T-helper 9 cell (primary cell): Measurements from ENCODE around the gene KAT8.

Experiments
- DNase-seq: peaks from one replicate; pipeline ENCODE4 v3.0.0-alpha.2; 2020

KAT8 gene

DNA sequence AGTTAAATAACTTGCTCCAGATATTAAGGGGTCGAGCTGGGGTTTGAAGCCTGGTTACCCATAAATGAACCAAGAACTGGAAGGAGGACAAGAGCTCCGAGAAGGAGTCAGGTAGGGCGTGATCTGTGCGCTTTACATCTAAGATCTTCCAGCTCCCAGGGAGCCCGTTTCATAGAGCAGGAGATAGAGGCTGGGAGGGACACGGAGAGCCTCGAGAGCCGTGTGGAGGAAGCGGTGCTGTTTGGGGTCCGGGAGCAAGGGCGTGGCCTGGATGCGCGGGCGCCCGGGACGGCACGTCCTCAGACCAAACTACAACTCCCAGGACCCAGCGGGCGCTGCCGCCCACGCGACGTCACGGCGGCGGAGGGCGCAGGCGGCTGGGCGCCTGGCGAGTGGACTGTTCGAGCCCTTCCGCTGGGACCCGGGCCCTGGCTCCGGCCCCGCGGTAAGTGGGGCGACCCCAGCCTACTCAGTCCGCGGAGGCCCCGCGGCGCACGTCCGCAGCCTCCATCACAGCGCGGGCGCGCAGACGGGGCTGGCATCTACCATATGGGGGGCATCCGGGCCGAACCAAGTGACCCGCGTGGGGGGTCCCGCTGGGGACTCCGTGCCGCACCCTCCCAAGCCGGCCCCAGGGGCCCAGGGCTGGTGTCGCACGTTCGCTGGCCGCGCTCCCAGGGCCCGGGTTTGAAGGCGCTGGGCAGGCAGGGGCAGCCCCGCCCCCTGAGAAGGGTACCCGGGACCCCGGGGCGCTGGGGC, 9.2 kb upstream of the KAT8 start, which contains the start of gene BCKDK:
Gene BCKDK, plus strand, starts transcription at position 352 of the 759 bp plus-strand sequence. CDS start 838 bp downstream, outside the sequence.
- peak; percentile 35 for DNase-seq

DNA sequence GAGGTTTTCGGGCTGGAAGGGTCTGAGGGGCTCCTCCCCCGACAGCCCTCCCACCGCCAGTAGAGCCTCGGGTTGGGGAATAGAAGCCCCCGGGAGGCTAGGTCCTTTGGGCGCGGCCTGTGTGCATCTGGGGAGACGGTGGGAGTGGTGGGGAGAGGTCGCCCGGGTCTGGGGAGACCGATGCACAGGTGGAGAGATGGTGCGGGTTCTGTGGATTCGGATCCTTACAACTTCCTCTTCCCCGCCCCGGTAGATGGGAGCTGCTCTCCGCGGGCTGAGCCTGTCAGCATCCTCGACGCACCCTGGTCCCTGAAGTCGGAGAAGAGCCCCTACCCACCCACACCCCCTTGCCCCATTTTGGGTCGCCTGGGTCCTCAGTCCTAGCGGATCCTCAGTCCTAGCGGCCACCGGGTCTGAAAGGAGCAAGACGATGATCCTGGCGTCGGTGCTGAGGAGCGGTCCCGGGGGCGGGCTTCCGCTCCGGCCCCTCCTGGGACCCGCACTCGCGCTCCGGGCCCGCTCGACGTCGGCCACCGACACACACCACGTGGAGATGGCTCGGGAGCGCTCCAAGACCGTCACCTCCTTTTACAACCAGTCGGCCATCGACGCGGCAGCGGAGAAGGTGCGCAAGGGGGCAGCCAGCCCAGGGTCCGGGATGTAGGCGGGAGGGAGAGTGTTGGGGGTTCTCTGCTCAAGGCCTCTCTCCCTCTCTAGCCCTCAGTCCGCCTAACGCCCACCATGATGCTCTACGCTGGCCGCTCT, 8.5 kb upstream of the KAT8 start:
- DNase-seq, result no peak

DNA sequence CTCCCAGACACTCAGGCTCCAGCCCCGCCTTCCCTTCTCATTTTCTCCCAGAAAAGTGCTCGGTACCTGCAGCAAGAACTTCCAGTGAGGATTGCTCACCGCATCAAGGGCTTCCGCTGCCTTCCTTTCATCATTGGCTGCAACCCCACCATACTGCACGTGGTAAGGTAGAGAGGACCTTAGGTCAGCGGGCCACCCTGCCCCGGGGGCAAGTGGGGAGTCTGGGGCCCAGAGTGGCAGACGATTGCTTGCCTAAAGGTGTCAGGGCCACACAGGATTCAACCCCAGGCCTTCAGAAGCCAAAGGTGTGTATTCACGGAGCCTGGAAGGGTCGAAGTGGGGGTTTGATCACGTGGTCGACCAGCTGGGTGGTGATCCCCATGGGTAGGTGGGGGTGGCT, 7.8 kb upstream of the KAT8 start:
- DNase-seq, result no peak

DNA sequence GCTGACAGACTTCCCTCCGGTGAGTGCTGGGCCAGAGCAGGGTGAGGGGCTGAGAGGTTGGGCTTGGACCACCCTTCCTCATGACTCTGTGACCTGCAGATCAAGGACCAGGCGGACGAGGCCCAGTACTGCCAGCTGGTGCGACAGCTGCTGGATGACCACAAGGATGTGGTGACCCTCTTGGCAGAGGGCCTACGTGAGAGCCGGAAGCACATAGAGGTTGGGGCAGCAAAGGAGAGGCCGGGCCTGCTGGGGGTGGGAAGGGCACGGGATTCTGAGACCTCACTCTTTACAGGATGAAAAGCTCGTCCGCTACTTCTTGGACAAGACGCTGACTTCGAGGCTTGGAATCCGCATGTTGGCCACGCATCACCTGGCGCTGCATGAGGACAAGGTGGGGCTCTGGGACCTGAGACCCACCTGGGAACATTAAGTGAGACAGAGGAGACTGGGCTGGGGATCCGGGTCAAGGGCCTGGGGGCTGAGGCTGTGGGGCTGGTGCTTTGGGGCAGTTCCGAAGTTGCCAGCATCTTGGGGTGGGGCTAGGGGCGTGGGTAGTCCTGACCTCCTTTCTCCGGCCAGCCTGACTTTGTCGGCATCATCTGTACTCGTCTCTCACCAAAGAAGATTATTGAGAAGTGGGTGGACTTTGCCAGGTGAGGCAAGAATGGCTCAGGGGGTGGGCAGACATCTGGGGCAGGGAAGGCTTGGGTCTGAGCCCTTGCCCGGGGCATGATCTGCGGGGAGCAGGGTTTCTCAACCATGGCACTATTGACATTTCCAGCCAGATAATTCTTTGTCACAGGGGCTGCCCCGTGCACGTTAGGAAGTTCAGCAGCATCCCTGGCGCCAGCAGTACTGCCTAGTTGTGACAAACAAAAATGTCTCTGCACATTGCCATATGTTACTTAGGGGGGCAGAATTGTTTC, 7.1 kb upstream of the KAT8 start:
- DNase-seq, result no peak

DNA sequence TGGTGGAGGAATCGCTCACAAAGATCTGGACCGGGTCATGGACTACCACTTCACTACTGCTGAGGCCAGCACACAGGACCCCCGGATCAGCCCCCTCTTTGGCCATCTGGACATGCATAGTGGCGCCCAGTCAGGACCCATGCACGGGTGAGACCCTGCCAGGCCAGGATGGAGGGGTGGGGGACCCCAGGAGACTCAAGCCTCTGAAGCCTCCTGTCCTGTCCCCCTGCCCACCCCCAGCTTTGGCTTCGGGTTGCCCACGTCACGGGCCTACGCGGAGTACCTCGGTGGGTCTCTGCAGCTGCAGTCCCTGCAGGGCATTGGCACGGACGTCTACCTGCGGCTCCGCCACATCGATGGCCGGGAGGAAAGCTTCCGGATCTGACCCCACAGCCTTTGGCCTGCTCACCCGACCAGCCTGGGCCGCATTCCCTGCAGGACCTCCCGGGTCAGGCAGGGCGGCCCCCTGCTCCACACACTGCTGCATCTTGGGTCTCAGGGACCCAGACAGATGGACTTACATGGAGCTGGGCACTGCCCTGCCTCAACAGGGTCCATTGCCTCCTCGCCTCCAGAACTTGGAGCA, 5.5 kb upstream of the KAT8 start:
- DNase-seq, result no peak

DNA sequence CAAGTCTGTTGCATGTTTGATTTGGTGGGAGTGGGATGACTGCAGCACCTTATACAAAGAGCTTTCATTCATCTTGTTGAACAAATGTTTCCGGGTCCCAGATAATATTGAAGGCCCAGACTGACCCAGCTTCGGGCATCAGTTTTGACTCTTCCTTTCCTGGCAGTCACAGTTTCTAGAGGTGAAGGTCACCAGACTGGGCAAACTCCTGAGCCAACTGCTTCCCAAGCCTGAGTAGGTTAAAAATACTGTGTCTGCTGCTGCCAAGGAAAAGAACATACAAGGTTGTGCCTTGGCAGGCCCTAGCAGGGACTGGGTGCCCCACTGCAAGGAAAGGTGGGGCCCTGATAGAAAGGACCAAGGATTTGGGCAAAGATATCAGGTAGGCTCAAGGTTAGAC, 4.8 kb upstream of the KAT8 start:
- DNase-seq, result no peak

DNA sequence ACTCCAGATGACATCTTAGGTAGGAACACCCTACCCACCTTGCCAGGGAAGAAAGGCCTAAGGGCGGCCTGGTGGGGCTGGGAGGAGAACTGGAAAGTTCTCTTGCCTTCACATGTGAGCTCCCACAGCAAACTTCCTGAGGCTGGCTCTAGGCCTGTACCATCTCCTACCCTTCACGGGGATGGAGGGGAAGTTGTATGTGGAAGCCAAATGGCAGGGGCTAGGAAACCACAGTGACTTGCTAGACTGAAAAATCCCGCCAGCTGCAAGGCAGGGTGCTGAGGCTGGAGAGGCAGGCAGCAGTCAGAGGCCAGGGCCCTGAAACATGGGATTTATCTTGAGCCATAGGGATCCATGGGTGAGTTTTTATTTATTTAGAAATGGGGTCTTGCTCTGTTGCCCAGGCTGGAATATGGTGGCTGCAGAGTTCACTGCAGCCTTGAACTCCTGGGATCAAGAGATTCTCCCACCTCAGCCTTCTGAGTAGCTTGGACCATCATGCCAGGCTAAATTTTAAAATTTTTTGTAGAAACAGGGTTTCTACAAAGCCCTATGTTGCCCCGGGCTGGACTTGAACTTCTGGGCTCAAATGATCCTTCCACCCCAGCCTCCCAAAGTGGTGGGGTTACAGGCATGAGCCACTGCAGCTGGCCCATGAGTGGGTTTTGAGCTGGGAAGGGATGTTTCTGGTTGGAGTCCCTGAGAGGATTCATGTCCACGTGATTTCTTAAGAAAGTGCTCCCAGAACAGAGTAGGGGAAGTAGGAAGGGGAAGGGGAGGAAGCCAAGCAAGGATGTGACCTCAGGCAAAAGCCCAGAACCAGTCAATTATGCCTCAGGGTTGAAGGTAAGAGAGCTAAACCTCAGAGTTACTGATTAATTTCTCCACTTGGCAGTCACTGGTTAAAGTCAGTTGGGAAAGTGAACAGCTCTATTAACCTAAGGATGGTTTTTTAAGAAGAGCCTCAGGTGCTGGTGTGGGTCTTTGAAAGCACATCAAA, 4.0 kb upstream of the KAT8 start:
- no peak for DNase-seq

DNA sequence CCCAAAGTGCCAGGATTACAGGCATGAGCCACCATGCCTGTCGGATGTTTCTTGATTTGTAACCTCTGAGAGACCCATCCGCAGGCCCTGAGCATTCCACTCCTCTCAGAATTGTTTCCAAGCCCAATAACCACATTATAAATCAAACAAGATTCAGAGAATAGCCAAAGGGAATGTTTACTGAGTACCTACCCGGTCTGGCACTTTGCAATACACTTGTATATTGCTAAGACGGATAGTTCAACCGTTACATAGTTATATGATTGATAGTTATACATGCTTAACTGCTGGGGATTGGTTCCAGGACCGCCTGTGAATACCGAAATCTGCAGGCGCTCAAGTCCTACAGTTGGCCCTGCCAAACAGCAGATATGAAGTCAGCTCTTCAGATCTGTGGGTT, 3.0 kb upstream of the KAT8 start:
- no peak for DNase-seq

DNA sequence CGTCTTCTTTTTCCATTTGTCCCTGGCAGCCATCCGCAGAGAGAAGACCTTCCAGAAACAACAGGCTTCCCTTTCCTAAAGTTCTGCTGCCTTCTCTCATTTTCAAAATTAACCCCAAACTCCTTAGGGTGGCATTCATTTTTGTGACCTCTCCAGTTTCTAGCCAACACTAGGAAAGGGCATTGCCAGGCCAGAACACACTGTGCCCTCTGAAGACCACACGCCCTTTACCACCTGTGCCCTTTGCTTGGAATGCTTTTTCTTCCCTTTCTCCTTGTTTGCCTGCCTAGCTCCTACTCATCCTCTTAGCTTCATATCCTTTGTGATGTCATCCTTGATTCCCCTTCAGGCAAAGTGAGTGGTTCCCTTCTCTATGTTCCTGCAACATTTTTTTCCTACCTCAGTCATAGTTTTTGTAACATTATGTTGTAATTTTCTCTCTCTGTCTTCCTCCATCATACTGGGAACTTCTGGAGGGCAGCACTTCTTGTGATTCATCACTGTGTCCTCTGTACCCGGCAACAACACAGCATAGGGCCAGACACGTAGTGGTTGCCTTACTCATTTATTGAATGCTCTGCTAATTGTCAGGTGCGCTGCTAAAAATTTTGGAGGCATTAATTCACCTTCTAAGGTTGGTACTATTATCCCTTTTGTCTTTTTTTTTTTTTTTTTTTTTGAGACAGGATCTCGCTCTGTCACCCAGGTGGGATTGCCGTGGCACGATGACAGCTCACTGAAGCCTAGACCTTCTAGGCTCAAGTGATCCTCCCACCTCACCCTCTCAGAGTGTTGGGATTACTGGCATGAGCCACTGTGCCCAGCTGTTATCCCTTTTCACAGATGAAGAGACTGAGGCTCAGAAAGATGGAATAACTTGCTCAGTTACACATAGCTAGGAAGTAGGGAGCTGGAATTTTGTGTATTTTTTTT, 1.0 kb downstream of the KAT8 start:
- DNase-seq, result no peak

DNA sequence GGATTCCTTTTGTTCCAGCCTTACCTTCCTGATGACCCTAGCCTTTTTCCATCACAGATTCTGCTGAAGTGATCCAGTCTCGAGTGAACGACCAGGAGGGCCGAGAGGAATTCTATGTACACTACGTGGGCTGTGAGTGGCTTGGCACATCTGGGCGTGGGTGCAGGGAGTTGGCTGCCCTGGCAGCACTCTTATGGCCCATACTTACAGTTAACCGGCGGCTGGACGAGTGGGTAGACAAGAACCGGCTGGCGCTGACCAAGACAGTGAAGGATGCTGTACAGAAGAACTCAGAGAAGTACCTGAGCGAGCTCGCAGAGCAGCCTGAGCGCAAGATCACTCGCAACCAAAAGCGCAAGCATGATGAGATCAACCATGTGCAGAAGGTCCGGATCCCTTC, 2.7 kb downstream of the KAT8 start:
- DNase-seq, result no peak

DNA sequence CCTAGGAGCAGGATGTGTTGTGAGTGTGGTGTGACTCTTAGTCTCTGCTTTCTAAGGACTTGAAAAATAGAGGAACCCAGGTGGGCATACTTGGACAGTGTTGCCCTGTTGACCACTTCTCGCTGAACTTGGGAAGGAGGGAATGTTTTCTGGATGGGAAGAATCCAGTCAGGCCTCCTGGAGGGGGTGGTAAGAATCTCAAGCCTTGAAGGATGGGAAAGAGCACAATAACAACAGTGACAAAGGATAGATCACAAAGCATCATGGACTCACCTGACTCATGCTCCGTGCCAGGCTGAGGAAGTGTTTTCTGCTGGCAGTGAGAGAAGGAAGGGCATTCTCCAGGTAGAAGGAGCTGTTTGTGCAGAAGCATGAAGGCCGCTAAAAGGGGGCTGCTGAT, 8.4 kb downstream of the KAT8 start:
- DNase-seq, result no peak

DNA sequence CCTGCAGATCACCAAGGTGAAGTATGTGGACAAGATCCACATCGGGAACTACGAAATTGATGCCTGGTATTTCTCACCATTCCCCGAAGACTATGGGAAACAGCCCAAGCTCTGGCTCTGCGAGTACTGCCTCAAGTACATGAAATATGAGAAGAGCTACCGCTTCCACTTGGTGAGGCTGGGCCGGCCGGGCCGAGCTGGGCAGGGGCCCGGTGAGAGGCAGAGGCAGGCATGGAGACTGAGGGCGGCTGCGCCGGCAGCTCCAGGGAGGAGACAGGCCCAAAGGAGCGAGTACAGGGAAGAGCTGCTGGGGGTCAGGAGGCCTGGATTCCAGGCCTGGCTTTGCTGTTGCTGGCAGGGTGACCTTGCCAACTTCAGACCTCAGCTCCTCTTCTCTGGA, 9.7 kb downstream of the KAT8 start:
- DNase-seq, result no peak

DNA sequence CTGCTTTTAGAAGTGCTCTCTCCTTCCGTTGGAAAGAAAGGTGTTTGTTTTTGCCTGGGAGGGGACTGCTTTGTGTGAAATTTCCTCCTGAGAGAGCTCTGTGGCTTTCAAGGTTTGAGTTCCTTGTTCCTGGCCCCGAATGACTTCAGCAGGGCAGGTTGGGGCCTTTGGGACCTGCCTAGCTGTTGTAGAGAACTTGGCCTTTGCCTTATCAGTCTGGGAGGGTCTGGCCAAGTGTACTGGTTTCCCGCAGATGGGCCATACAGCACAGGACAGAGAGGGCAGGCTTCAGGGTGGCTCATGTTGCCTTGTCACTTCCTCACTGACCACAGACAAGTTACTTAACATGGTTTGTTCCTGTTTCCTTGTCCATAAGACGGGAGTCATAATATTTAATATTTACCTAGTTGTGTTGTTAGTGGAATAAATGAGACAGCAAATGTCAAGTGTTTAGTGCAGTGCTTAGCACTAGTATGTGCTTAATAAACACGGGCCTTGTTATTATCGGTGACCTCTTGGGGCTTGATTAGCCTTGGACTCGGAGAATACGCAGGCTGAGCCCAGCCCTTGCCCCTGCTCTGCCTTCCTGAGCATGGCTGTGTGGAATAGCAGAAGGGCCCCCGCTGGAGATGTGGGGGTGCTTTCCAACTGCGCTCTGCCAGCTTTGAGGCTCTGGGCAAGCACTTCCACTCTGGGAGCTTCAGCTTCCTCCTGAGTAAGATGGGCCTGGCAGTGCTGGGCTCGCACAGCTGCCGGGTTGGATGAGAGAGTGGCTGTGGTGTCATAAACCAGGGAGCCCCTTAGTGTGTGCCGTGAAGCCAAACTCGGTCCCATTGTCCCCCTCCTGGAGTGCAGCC, 11.5 kb downstream of the KAT8 start:
- DNase-seq, result no peak

DNA sequence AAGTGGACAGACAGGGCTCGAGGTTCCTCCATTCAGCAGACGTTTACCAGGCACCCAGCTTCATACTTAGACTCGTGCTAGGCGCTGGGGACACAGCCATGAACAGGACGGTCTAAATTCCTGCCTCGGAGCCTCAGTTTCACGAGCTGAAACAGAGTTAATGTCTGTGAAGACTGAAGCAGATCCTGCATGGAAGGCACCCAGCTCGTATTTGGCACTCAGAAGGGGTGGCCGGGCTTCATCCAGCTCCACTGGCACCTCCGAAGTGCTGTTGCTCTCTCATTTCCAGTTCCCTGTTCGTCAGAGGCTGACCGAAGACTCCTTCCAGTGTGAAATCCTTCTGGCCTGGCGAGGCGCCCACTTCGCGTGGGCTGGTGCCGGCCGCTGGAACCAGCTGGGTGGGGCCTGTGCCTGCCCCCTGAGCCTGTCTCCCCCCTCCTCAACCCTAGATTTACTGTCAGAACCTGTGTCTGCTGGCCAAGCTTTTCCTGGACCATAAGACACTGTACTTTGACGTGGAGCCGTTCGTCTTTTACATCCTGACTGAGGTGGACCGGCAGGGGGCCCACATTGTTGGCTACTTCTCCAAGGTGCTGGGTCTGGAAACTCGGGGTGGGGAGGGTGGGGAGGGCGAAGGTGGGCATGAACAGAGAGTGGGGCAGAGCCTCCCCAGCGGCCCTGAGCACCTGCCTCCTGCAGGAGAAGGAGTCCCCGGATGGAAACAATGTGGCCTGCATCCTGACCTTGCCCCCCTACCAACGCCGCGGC, 12.3 kb downstream of the KAT8 start:
- no peak for DNase-seq

DNA sequence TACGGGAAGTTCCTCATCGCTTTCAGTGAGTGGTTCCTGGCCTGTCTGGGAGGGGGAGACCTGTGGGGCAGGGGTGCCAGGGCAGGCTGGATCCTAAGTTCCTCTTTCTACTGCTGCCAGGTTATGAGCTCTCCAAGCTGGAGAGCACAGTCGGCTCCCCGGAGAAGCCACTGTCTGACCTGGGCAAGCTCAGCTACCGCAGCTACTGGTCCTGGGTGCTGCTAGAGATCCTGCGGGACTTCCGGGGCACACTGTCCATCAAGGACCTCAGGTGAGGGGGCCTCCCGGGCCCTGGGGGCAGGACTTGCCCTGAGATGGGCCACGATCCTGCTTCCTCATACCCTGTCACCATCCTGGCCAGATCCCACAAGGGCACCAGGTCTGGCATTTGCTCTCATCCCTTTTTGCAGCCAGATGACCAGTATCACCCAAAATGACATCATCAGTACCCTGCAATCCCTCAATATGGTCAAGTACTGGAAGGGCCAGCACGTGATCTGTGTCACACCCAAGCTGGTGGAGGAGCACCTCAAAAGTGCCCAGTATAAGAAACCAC, 12.9 kb downstream of the KAT8 start:
- no peak for DNase-seq

DNA sequence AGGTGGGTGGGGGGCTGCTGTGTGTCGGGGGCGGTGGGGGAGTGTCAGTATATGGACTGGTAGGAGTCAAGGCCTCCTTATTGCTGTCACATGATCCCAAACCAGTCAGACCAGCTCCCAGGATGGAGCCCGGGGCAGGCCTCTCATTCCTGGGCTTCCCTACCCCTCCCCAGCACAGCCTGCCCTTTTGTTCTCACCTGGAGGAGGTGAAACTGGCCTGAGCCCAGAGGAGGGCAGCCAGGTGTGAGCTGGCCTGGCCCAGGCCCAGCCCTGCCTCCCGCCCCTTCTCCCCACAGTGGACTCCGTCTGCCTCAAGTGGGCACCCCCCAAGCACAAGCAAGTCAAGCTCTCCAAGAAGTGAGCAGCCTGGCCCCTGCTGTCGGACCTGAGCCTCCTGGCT, 13.4 kb downstream of the KAT8 start:
- DNase-seq, result no peak

DNA sequence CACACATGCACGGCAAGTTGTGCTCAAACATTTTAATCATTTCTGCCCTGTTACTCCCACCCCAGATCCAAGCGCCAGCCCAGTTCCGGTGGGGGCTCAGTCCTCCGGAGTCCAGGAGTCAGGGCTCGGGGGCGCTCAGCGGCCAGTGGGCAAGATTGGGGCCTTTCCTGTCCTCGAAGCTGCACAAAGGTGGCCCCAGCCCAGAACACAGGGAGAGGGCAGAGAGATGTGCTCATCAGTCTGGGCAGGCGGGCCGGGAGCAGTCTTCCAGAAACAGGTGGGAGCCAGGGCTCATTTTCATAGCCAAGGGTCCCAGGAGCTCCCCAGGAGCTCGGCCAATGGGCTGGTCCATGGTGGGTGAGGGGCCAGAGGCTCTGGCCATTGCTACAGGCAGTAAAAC, 14.0 kb downstream of the KAT8 start:
- DNase-seq, result no peak

DNA sequence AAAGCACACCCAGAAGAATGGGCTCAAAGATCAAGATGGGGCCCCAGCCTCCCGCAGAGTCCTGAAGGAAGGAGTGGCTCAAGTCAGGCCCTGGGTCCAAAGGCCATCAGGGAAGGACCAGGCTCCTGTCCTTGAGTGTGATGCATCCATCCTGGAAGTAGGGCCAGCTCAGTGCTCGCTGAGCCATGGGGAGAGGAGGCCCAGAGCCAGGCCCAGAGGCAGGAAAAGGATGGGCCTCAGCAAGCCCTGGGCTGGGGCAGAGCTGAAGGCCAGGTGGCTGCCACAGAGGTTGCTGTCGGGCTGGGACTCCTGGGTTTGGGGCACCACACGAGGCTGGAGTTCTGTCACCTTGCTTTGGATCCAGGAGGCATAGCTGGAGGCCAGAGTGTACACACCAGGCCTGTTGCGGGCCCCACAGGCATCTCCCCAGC, 14.4 kb downstream of the KAT8 start:
- DNase-seq, result no peak
